ENCODE measurements around the gene MGAT2. TPM values are rescaled to one million over a fixed set of nuclear protein-coding genes. Genes with fewer than 3 reads are reported as not detected.

MGAT2 gene
- 51.4 TPM for total RNA-seq (2021; ENCODE audit: unreplicated experiment)
- 24.6 TPM for polyA plus RNA-seq (2012; ENCODE audit: insufficient read length)
- Bru-seq, nascent RNA: percentile 88 among the genes with signal in this experiment
- percentile 99 among the genes with signal in this experiment for BruChase-seq, experiment 1, labeled RNA remaining after a 2-hour chase
- BruChase-seq, experiment 2, labeled RNA remaining after a 6-hour chase: percentile 99 among the genes with signal in this experiment
- long read RNA-seq, transcript MGAT2-201 (1 exons, 2,687 nt): major isoform, 73 of 73 reads
- long read RNA-seq, partial matches to known transcripts: 0 of 73 reads
- long read RNA-seq, other reads (novel, unspliced or antisense): 0 of 73 reads

DNA sequence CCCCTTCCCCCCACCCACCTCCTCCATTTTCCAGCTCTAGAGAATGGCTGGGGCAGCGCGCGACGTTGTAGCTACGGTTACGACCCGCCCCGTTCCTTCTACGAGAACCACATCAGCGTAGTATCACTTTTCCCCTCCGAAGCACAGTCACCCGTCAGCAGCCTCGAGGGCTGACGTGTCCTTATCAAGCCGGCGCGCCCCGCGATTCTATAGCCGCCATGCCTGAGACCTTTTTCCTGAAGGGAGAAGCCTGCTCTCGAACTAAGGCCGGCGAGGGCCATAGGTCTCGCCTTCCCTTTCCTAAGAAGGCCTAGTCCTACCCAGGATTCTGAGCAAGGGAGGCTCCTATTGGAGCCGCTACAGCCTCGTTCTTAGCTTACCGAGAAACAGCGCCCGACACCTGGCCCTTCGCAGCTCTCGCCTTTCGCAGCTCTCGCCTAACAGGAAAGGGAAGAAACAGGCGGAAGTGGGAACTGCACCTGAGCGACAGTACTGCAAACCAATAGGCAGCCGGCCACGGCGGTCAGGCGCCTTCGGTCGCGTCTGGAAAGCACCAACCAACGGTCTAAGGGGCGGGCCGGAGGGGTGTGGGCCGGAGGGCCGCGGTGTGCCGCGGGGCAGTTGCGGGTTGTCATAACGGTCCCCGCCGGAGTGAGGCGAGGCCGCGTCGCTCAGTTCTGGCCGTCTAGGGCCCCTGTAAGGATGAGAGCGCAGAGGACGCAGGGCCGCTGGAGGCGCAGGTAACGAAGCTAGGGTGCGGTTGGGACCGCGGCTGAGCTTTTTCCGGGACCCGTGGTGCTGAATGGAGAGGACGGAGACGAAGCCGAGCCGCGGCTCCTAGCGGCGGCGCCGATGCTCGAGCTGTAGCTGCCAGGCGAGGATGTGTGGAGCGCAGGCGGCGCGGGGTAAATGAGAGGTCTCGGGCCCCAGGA lies at the start of gene MGAT2, which contains the start of gene RPL36AL:
MGAT2 (plus strand) TSS at position 618 of the 932 bp plus-strand sequence. CDS start 470 bp downstream, outside the sequence.
RPL36AL (minus strand) TSS at position 445 of the 932 bp plus-strand sequence. CDS start 1,522 bp downstream, outside the sequence.
- ATAC-seq: peak; percentile 96
- Histone ChIP-seq H3K4me3 (ENCODE audit: low read depth in 2 of 2, low read length in 2 of 2) (peak within 1 kb of the TSS; percentile 92 to 95), H3K4me1 (ENCODE audit: control insufficient read depth, insufficient read depth, low read length) (peaks cover 18% of the 10 kb centered on the region), H3K27ac (ENCODE audit: low read length) (peak within 1 kb of the TSS; percentile 97), H3K36me3 (ENCODE audit: control insufficient read depth, insufficient read depth, low read length) (peaks cover 18% of the 10 kb centered on the region), H3K9me3 (ENCODE audit: control insufficient read depth, insufficient read depth, low read depth, low read length) (no peaks in the 10 kb centered on the region), H3K27me3 (ENCODE audit: control insufficient read depth, insufficient read depth, low read length) (no peaks in the 10 kb centered on the region)
- CTCF ChIA-PET: interaction anchor here (0.7 kb wide), 2 partner anchors 34 to 275 kb away, joined by 3 to 12 read pairs; no protein-coding TSS in a partner anchor
- DNase-seq (ENCODE audit: low read depth, low spot score): peak; percentile 91
- intact Hi-C loops (cut with micrococcal nuclease; ENCODE audit: unreplicated experiment): no loop called here
- in situ Hi-C loops (cut with HindIII; ENCODE audit: low pct_unique_long_range_greater_than_20kb, low sequenced_read_pairs): no loop called here
- BruUV-seq (replicated peaks): no TSS peak
- TF ChIP-seq SIN3A (IDR thresholded peaks at IDR 0.05; ENCODE audit: borderline replicate concordance, insufficient read depth, low read depth, low read length): peak; percentile 74; the same call in 1 of the 2 replicates
- TF ChIP-seq, protein P1, sequence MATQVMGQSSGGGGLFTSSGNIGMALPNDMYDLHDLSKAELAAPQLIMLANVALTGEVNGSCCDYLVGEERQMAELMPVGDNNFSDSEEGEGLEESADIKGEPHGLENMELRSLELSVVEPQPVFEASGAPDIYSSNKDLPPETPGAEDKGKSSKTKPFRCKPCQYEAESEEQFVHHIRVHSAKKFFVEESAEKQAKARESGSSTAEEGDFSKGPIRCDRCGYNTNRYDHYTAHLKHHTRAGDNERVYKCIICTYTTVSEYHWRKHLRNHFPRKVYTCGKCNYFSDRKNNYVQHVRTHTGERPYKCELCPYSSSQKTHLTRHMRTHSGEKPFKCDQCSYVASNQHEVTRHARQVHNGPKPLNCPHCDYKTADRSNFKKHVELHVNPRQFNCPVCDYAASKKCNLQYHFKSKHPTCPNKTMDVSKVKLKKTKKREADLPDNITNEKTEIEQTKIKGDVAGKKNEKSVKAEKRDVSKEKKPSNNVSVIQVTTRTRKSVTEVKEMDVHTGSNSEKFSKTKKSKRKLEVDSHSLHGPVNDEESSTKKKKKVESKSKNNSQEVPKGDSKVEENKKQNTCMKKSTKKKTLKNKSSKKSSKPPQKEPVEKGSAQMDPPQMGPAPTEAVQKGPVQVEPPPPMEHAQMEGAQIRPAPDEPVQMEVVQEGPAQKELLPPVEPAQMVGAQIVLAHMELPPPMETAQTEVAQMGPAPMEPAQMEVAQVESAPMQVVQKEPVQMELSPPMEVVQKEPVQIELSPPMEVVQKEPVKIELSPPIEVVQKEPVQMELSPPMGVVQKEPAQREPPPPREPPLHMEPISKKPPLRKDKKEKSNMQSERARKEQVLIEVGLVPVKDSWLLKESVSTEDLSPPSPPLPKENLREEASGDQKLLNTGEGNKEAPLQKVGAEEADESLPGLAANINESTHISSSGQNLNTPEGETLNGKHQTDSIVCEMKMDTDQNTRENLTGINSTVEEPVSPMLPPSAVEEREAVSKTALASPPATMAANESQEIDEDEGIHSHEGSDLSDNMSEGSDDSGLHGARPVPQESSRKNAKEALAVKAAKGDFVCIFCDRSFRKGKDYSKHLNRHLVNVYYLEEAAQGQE (IDR thresholded peaks at IDR 0.05; ENCODE audit: insufficient read depth in 1 of 2, low read depth in 2 of 2, low read length in 1 of 2): 0 out of 4 replicates have a peak, but pooled peaks of 1 of the 2 experiments have one; percentile 14
- TF ChIP-seq TCF7L2 (IDR thresholded peaks at IDR 0.05; ENCODE audit: low read depth, low read length): no peak
- TF ChIP-seq POLR2AphosphoS5 (IDR thresholded peaks at IDR 0.05; ENCODE audit: low read depth, low read length): peak; percentile 93
- TF ChIP-seq CTCF (IDR thresholded peaks at IDR 0.05): no peak; the same call in 1 of the 2 replicates
- POLR2A ChIA-PET: interaction anchor here (0.7 kb wide), 2 partner anchors 241 to 380 kb away, joined by 8 to 17 read pairs; no protein-coding TSS in a partner anchor

DNA sequence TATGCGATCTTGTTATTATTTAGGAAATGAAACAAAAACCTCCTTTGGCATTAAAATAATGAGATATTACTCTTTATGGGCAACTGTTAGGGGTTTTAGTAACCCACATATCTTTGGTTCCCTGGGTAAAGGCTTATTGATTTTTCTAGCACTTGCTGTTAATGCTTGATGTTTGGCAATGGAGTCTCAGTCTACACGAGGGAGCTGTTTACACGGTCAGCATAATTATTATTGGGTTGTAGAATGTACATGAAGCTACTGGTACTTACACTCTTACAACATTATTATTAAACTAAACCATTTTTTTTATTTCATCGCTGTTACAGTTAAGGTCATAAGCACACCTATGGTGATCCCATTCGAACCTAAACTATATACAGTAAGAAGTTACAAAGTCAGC lies 46.6 kb upstream of the MGAT2 start:
- Histone ChIP-seq H3K4me3 (ENCODE audit: low read depth in 2 of 2, low read length in 2 of 2) (no peak overlapping the region), H3K4me1 (ENCODE audit: control insufficient read depth, insufficient read depth, low read length) (no peaks in the 10 kb centered on the region), H3K36me3 (ENCODE audit: control insufficient read depth, insufficient read depth, low read length) (no peaks in the 10 kb centered on the region; the same call in 1 of the 2 replicates), H3K27me3 (ENCODE audit: control insufficient read depth, insufficient read depth, low read length) (no peaks in the 10 kb centered on the region), H3K27ac (ENCODE audit: low read length) (no peak overlapping the region), H3K9me3 (ENCODE audit: control insufficient read depth, insufficient read depth, low read depth, low read length) (no peaks in the 10 kb centered on the region)
- DNase-seq (ENCODE audit: low read depth, low spot score) (no peak), ATAC-seq (no peak)
- ChIA-PET CTCF (no interaction called here), POLR2A (no interaction called here)
- no TSS peak for BruUV-seq (replicated peaks)
- in situ Hi-C loops (cut with HindIII; ENCODE audit: low pct_unique_long_range_greater_than_20kb, low sequenced_read_pairs): no loop called here
- TF ChIP-seq POLR2AphosphoS5 (IDR thresholded peaks at IDR 0.05; ENCODE audit: low read depth, low read length) (no peak), CTCF (IDR thresholded peaks at IDR 0.05) (no peak), TCF7L2 (IDR thresholded peaks at IDR 0.05; ENCODE audit: low read depth, low read length) (no peak), SIN3A (IDR thresholded peaks at IDR 0.05; ENCODE audit: borderline replicate concordance, insufficient read depth, low read depth, low read length) (no peak)
- TF ChIP-seq, protein P1 (IDR thresholded peaks at IDR 0.05; ENCODE audit: insufficient read depth in 1 of 2, low read depth in 2 of 2, low read length in 1 of 2): no peak
- intact Hi-C loops (cut with micrococcal nuclease; ENCODE audit: unreplicated experiment): no loop called here

All from Panc1 (cell line).